Activated naive CD4-positive, alpha-beta T cell treated with anti-CD3 and anti-CD28 coated beads, Interleukin-2, amount 10 ng/mL, durations not matched to agents 5 hours and 36 hours (primary cell): ENCODE results near the gene CYP4X1. TPM values are rescaled to one million over a fixed set of nuclear protein-coding genes. Genes with fewer than 3 reads are reported as not detected.

Experiments used
- total RNA-seq, 2 experiments: library from RNA; stranded (reverse); gene quantifications; one replicate each; pipeline ENCODE4 v1.2.3, GENCODE V29; 2021

The CYP4X1 gene, protein sequence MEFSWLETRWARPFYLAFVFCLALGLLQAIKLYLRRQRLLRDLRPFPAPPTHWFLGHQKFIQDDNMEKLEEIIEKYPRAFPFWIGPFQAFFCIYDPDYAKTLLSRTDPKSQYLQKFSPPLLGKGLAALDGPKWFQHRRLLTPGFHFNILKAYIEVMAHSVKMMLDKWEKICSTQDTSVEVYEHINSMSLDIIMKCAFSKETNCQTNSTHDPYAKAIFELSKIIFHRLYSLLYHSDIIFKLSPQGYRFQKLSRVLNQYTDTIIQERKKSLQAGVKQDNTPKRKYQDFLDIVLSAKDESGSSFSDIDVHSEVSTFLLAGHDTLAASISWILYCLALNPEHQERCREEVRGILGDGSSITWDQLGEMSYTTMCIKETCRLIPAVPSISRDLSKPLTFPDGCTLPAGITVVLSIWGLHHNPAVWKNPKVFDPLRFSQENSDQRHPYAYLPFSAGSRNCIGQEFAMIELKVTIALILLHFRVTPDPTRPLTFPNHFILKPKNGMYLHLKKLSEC
- not detected for total RNA-seq

GRCh38 chr1:47023268-47024140 lies at the start of gene CYP4X1:
CYP4X1 (plus strand) TSS chr1:47023669; CDS start chr1:47023818, 149 bp downstream.

DNA sequence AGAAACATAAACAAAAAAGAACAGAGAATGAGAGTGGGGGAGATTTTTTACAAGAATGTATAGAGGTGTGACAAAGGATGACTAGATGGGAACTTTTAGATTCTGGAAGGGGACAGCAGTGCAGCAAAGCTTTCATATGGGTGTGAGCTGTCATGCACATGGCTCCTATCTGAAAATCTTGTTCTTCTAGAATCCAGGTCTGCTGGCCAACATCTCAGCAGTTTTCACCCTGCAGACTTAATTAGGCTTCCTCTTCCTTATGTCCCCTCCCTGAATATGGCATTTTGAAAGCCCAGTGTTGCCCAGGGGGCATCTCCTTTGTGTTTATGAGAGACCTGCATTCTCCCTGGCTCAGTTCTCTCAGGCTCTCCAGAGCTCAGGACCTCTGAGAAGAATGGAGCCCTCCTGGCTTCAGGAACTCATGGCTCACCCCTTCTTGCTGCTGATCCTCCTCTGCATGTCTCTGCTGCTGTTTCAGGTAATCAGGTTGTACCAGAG lies 43.7 kb downstream of the CYP4X1 start, which contains the start of gene CYP4Z1:
CYP4Z1 (plus strand) TSS at position 135 of the 498 bp plus-strand sequence; CDS start at position 395, 260 bp downstream.

Other genes starting within 250 kb of the CYP4X1 start
- gene CYP4B1, start 224.6 kb upstream of the CYP4X1 start, total RNA-seq, result not detected
- gene CYP4A11, start 82.2 kb upstream of the CYP4X1 start, total RNA-seq, result not detected
- not detected for gene CYP4Z1, start 43.6 kb downstream of the CYP4X1 start, total RNA-seq
- not detected for gene CYP4A22, start 113.8 kb downstream of the CYP4X1 start, total RNA-seq
- not detected for gene PDZK1IP1, start 166.4 kb downstream of the CYP4X1 start, total RNA-seq
- gene TAL1, start 208.6 kb downstream of the CYP4X1 start, total RNA-seq, result not detected